GM12892 (cell line): ENCODE measurements around the gene RNF213.

Experiments
- POLR2A ChIP-seq: IDR thresholded peaks from 2 replicates; pipeline ENCODE4 v1.6.1; 2011; ENCODE audit warnings: low read depth, low read length, control low read depth
- POLR2AphosphoS5 ChIP-seq: IDR thresholded peaks from 2 replicates; pipeline ENCODE4 v1.6.1; 2011; ENCODE audit warnings: low read depth, low read length, control low read depth
- TAF1 ChIP-seq: IDR thresholded peaks from 2 replicates; pipeline ENCODE4 v1.6.1; 2011; ENCODE audit warnings: low read depth, mild to moderate bottlenecking, control low read depth, low read length, borderline replicate concordance

DNA sequence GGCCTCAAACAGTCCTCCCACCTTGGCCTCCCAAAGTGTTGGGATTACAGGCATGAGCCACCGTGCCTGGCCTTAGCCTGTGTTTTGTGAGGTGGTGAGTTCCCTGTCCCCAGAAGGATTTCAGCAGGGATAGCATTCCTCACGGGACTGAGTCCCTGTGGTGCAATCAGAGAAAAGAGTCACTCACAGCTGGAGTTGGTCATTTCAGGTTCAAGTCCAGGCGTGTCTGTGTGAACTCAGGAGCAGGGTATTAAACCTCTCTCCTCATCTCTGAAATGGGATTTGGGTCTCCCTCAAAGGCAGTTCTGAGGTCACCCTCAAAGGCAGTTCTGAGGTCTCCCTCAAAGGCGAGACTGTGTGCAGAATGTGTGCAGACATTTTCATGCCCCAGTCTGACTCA lies 187.1 kb downstream of the RNF213 start:
- no peak for TF ChIP-seq POLR2A
- TF ChIP-seq POLR2AphosphoS5 = no peak
- TF ChIP-seq TAF1 = no peak
